GM12878 (cell line): ENCODE data around the gene WDR12.

Source experiments
- ATF2 ChIP-seq: IDR thresholded peaks from 2 replicates; pipeline ENCODE4 v1.6.1; 2012; ENCODE audit warnings: low read length, inconsistent platforms
- CHD2 ChIP-seq: IDR thresholded peaks from 2 replicates; pipeline ENCODE4 v1.6.1; 2011; ENCODE audit warnings: low read depth, low read length, improper control_type of control experiment, borderline replicate concordance
- CTCF ChIP-seq, 3 experiments: IDR thresholded peaks in 2 of 3; conservative IDR thresholded peaks in 1 of 3; 2 replicates each; pipeline ENCODE4 v1.5.1; 2011; ENCODE audit warnings: low read depth in 3 of 3, low read length in 3 of 3, mild to moderate bottlenecking in 3 of 3, control low read depth in 2 of 3, moderate library complexity in 2 of 3, inconsistent platforms in 1 of 3, mixed read lengths in 1 of 3; ENCODE audit not compliant: control insufficient read depth in 2 of 3, insufficient read depth in 1 of 3; ENCODE audit errors: extremely low read depth in 1 of 3
- EP300 ChIP-seq, 2 experiments: fragments of 150-350 bp in 1 of 2; IDR thresholded peaks; 2 replicates each; pipeline ENCODE4 v1.6.1; 2011 to 2012; ENCODE audit warnings: low read depth in 2 of 2, low read length in 2 of 2, borderline replicate concordance in 1 of 2, improper control_type of control experiment in 1 of 2, inconsistent platforms in 1 of 2; ENCODE audit not compliant: control insufficient read depth in 1 of 2
- ETV6 ChIP-seq, 2 experiments: fragments of 450-650 bp in 1 of 2; IDR thresholded peaks in 1 of 2; conservative IDR thresholded peaks in 1 of 2; 2 replicates each; pipeline ENCODE4 v1.6.1; 2014; ENCODE audit warnings: antibody characterized with exemption in 1 of 2, borderline replicate concordance in 1 of 2, low read depth in 1 of 2, mild to moderate bottlenecking in 1 of 2, moderate library complexity in 1 of 2
- EZH2 ChIP-seq: IDR thresholded peaks from 2 replicates; pipeline ENCODE4 v1.6.1; 2012; ENCODE audit warnings: low read depth, mild to moderate bottlenecking, control low read depth, inconsistent platforms, low read length, borderline replicate concordance; ENCODE audit not compliant: control insufficient read depth
- HDAC2 ChIP-seq: fragments of 200-600 bp; sonication (generic); IDR thresholded peaks from 2 replicates; pipeline ENCODE4 v1.6.1; 2017
- HSF1 ChIP-seq: fragments of 150-350 bp; IDR thresholded peaks from 2 replicates; pipeline ENCODE4 v1.6.1; 2014; ENCODE audit warnings: mild to moderate bottlenecking, low read depth, low read length
- KDM1A ChIP-seq: fragments of 200-600 bp; sonication (generic); IDR thresholded peaks from 2 replicates; pipeline ENCODE4 v1.6.1; 2016; ENCODE audit warnings: borderline replicate concordance
- POLR2A ChIP-seq: IDR thresholded peaks from 2 replicates; pipeline ENCODE4 v1.6.1; 2011; ENCODE audit warnings: low read depth, mild to moderate bottlenecking, low read length
- RAD21 ChIP-seq: IDR thresholded peaks from 2 replicates; pipeline ENCODE4 v1.6.1; 2011; ENCODE audit warnings: mild to moderate bottlenecking, low read depth, low read length, moderate library complexity; ENCODE audit not compliant: insufficient read depth
- SIX5 ChIP-seq: IDR thresholded peaks from 2 replicates; pipeline ENCODE4 v1.6.1; 2011; ENCODE audit warnings: mild to moderate bottlenecking, low read depth, low read length, moderate library complexity; ENCODE audit not compliant: severe bottlenecking
- YY1 ChIP-seq: IDR thresholded peaks from 2 replicates; pipeline ENCODE4 v1.6.1; 2011; ENCODE audit warnings: low read depth, mild to moderate bottlenecking, low read length
- ZBED1 ChIP-seq: IDR thresholded peaks from 2 replicates; pipeline ENCODE4 v1.6.1; 2016; ENCODE audit warnings: borderline replicate concordance

GRCh38 chr2:202871300-202872141 is 40.0 kb downstream of the WDR12 start, which contains the start of gene ICA1L:
- TF ChIP-seq ZBED1 (no peak), POLR2A (peak; percentile 61), EZH2 (no peak), CTCF (IDR thresholded peaks at IDR 0.05 in 2 of 3, conservative IDR thresholded peaks at IDR 0.05 in 1 of 3; ENCODE audit: control insufficient read depth in 2 of 3, extremely low read depth in 1 of 3, insufficient read depth in 1 of 3, low read depth in 3 of 3, low read length in 3 of 3) (no peak), EP300 (IDR thresholded peaks at IDR 0.05; ENCODE audit: borderline replicate concordance in 1 of 2, control insufficient read depth in 1 of 2, low read depth in 2 of 2, low read length in 2 of 2) (no peak), YY1 (no peak), CHD2 (peak; percentile 24; the same call in 1 of the 2 replicates), SIX5 (no peak), RAD21 (no peak), HSF1 (no peak), ETV6 (conservative IDR thresholded peaks at IDR 0.05 in 1 of 2, IDR thresholded peaks at IDR 0.05 in 1 of 2; ENCODE audit: borderline replicate concordance in 1 of 2, low read depth in 1 of 2) (0 out of 4 replicates have a peak, but pooled peaks of 1 of the 2 experiments have one; percentile 5), KDM1A (no peak), ATF2 (no peak), HDAC2 (no peak)
